Measurements from ENCODE around the gene ZNF319. TPM values are rescaled to one million over a fixed set of nuclear protein-coding genes. Genes with fewer than 3 reads are reported as not detected.

Gene ZNF319
- total and polyA plus RNA-seq, 2 of the 13 experiments (the other 11 are each of a cell fraction or from before 2014, with no cell fraction given), result 2.4 to 3.6 TPM

- peaks cover 0 to 21% of the 10 kb centered on the region in 2 experiments; a peak in 3 of 5 replicates for H3K27me3 ChIP-seq (ENCODE audit: control insufficient read depth in 1 of 2, insufficient read depth in 2 of 2, low read length in 2 of 2)
- no TSS peak for BruUV-seq (replicated peaks)
- DNase-seq (ENCODE audit: low spot score), result no peak
- H3K9ac ChIP-seq (ENCODE audit: insufficient read depth, low read depth, low read length), result no peak overlapping the region
- TF ChIP-seq CHD4 (IDR thresholded peaks at IDR 0.05; ENCODE audit: borderline replicate concordance, low read length) (no peak), ZNF629 (CRISPR knock-in tag; conservative IDR thresholded peaks at IDR 0.05) (peak; percentile 50; the same call in 1 of the 2 replicates)
- ChIA-PET POLR2A (no interaction called here), CTCF (ENCODE audit: low intra/inter-chr PET ratio, low total read pairs) (no interaction called here)
- in situ Hi-C loops (cut with HindIII; ENCODE audit: extremely low pct_ligation_motif_present, low pct_unique_long_range_greater_than_20kb) (no loop called here), intact Hi-C loops (cut with micrococcal nuclease; ENCODE audit: unreplicated experiment) (no loop called here)
- H4K20me1 ChIP-seq (ENCODE audit: insufficient read depth, low read length), result peaks cover 2% of the 10 kb centered on the region; the same call in 1 of the 2 replicates
- FAIRE-seq, result no peak
- ATAC-seq, result no peak
- H3K4me2 ChIP-seq (ENCODE audit: low read depth, low read length), result no peak overlapping the region
- H3K9me3 ChIP-seq (ENCODE audit: low read length), result no peaks in the 10 kb centered on the region
- H3K4me3 ChIP-seq (replicated peaks in 1 of 3; ENCODE audit: insufficient read depth in 1 of 3, low read depth in 2 of 3, low read length in 3 of 3), result no peak overlapping the region
- H2AFZ ChIP-seq (ENCODE audit: low read length), result no peak overlapping the region
- H3K36me3 ChIP-seq (replicated peaks in 1 of 2; ENCODE audit: control insufficient read depth in 1 of 2, insufficient read depth in 2 of 2, low read length in 2 of 2), result no peaks in the 10 kb centered on the region
- no peaks in the 10 kb centered on the region for H3K4me1 ChIP-seq (ENCODE audit: insufficient read depth, low read length)
- H3K27ac ChIP-seq (ENCODE audit: extremely low read length, insufficient read depth, low read length), result no peak overlapping the region
- WGBS (ENCODE audit: low lambda C conversion rate), result 39% methylated on average over 9 of the region's 9 CpGs
- no peaks in the 10 kb centered on the region for H3K79me2 ChIP-seq (ENCODE audit: insufficient read depth, low read length)
Observed at GRCh38 chr16:57944970-57945739, 55.3 kb downstream of the ZNF319 start.

Other genes with a start within 250 kb of the ZNF319 start
- gene KIFC3, start 198.2 kb downstream of the ZNF319 start, total RNA-seq (2016; rRNA removed; fragmentation: Illumina TruSeq; extraction: Trizol), result 30.0 and 45.3 TPM in 2 replicates
- gene KIFC3, start 198.2 kb downstream of the ZNF319 start, polyA plus RNA-seq (2011; rRNA removed), result 42.1 and 70.6 TPM in 2 replicates
- 0.02 and 0.03 TPM in 2 replicates for gene CNGB1, start 29.5 kb downstream of the ZNF319 start, total RNA-seq (2016; rRNA removed; fragmentation: Illumina TruSeq; extraction: Trizol)
- gene CNGB1, start 29.5 kb downstream of the ZNF319 start, polyA plus RNA-seq (2011; rRNA removed), result 0.15 and 0.29 TPM in 2 replicates
- 16.7 and 33.5 TPM in 2 replicates for gene USB1, start 735 bp upstream of the ZNF319 start, total RNA-seq (2016; rRNA removed; fragmentation: Illumina TruSeq; extraction: Trizol)
- gene USB1, start 735 bp upstream of the ZNF319 start, polyA plus RNA-seq (2011; rRNA removed), result 65.4 and 75.9 TPM in 2 replicates
- gene MMP15, start 25.1 kb upstream of the ZNF319 start, total RNA-seq (2016; rRNA removed; fragmentation: Illumina TruSeq; extraction: Trizol), result 17.2 and 35.2 TPM in 2 replicates
- 44.9 and 65.2 TPM in 2 replicates for gene MMP15, start 25.1 kb upstream of the ZNF319 start, polyA plus RNA-seq (2011; rRNA removed)
- 87.4 and 103 TPM in 2 replicates for gene CFAP20, start 128.7 kb upstream of the ZNF319 start, total RNA-seq (2016; rRNA removed; fragmentation: Illumina TruSeq; extraction: Trizol)
- gene CFAP20, start 128.7 kb upstream of the ZNF319 start, polyA plus RNA-seq (2011; rRNA removed), result 62.3 and 73.1 TPM in 2 replicates
- 46.4 and 75.8 TPM in 2 replicates for gene CSNK2A2, start 197.4 kb upstream of the ZNF319 start, total RNA-seq (2016; rRNA removed; fragmentation: Illumina TruSeq; extraction: Trizol)
- gene CSNK2A2, start 197.4 kb upstream of the ZNF319 start, polyA plus RNA-seq (2011; rRNA removed), result 48.0 and 56.9 TPM in 2 replicates